Measurements from ENCODE around the gene COPS8. TPM values are rescaled to one million over a fixed set of nuclear protein-coding genes. Genes with fewer than 3 reads are reported as not detected.
A peak's percentile ranks its signal among the peaks of the same experiment; 100 is the strongest.

Gene COPS8
- total RNA-seq, 2 donors from 2014 or later = 27.4 to 27.8 TPM

DNA sequence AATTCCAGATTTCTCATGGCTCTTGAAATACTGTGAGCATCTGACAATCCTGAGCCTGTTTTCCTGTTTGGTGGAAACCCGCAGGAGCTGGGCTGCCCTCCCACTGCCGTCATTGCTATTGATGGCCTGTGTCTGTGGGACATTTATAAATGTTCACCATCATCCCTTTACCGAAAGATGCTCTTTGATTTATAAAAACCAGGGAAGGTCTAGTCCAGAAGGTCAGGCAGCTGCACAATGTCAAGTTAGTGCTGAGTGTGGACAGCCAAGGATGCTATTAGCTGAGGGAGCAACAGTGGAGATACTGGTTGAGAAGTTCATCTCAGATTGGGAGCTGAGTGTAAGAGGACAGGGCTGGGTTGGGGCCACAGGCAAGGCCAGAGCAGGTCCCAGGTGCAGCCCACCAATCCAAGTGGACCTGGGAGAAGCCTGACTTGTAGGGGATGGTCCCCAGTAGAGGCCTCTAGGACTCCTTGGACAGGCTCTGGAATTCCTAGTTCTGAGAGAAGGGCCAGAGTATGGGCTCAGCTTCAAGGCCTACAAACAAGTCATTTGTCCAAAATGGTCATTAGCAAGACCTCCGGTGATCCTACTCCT is 55.1 kb downstream of the COPS8 start:
- Histone ChIP-seq H3K4me1 (peaks cover 7% of the 10 kb centered on the region), H3K36me3 (replicated peaks in 1 of 2; ENCODE audit: insufficient read depth in 1 of 2, low read depth in 2 of 2) (no peaks in the 10 kb centered on the region), H3K27ac (peak overlapping the region in 1 of 4 donors; percentile 26), H3K4me3 (no peak overlapping the region), H3K9me3 (no peaks in the 10 kb centered on the region), H3K27me3 (no peaks in the 10 kb centered on the region)
- TF ChIP-seq POLR2A (IDR thresholded peaks at IDR 0.05) = no peak
- TF ChIP-seq, protein P1, sequence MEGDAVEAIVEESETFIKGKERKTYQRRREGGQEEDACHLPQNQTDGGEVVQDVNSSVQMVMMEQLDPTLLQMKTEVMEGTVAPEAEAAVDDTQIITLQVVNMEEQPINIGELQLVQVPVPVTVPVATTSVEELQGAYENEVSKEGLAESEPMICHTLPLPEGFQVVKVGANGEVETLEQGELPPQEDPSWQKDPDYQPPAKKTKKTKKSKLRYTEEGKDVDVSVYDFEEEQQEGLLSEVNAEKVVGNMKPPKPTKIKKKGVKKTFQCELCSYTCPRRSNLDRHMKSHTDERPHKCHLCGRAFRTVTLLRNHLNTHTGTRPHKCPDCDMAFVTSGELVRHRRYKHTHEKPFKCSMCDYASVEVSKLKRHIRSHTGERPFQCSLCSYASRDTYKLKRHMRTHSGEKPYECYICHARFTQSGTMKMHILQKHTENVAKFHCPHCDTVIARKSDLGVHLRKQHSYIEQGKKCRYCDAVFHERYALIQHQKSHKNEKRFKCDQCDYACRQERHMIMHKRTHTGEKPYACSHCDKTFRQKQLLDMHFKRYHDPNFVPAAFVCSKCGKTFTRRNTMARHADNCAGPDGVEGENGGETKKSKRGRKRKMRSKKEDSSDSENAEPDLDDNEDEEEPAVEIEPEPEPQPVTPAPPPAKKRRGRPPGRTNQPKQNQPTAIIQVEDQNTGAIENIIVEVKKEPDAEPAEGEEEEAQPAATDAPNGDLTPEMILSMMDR (IDR thresholded peaks at IDR 0.05) = no peak
- intact Hi-C loops (cut with DNase I) = no loop called here
- DNase-seq (peak in 2 of 4 donors; percentile 28 to 47), ATAC-seq (peak; percentile 42)
- 89 to 91% methylated on average over 4 of the region's 4 CpGs for WGBS, 2 donors

DNA sequence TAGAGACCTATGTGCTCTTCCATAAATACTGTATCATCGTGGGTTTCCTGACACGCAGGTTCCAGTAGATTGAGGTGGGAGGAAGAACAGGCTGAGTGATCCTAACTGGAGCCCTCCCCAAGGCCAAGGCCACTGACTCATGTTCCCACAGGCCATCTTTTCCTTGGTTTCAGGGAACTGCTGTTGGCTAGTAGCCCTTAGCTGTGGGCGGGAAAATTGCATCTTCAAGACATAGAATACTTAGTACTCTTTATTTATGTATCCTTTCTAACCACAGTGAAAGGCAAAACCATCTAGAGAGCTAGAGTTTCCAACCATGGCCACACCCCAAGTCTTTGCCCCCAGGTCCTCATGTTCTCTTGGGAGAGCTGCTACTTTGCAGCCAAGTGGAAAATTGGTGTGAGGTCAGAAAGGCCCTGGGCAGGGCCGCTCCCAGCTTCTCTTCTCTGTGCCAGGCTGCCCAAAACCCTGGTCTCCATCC is 55.9 kb downstream of the COPS8 start:
- Histone ChIP-seq H3K36me3 (replicated peaks in 1 of 2; ENCODE audit: insufficient read depth in 1 of 2, low read depth in 2 of 2) (no peaks in the 10 kb centered on the region), H3K27ac (peak overlapping the region in 1 of 4 donors; percentile 16), H3K9me3 (no peaks in the 10 kb centered on the region), H3K4me3 (no peak overlapping the region), H3K4me1 (peaks cover 7% of the 10 kb centered on the region), H3K27me3 (no peaks in the 10 kb centered on the region)
- intact Hi-C loops (cut with DNase I) = no loop called here
- TF ChIP-seq POLR2A (IDR thresholded peaks at IDR 0.05) = no peak
- TF ChIP-seq, protein P1 (IDR thresholded peaks at IDR 0.05) = no peak
- DNase-seq (peak in 2 of 4 donors; percentile 23 to 56), ATAC-seq (peak; percentile 47)
- 88 to 92% methylated on average over 4 of the region's 4 CpGs for WGBS, 2 donors

DNA sequence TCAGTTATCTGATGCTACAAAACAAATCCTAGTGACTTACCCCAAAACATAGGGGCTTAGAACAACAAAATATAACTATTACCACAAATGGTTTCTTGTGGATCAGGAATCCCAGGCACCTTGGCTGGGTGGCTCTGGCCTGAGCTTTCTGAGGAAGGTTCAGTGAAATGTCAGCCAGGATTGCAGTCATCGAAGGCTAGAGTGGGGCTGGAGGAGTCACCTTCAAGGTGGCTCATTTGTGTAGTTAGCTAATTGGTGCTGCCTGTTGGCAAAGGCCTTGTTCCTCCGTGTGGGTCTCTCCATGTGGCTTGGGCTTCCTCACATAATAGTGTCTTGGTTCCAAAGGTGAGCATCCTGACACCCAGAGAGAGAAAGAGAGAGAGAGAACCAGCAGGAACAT is 57.4 kb downstream of the COPS8 start:
- H3K9me3 ChIP-seq = no peaks in the 10 kb centered on the region
- peak overlapping the region in 1 of 4 donors; percentile 13 for H3K27ac ChIP-seq
- H3K4me1 ChIP-seq = peaks cover 7% of the 10 kb centered on the region
- TF ChIP-seq POLR2A (IDR thresholded peaks at IDR 0.05) = no peak
- TF ChIP-seq, protein P1 (IDR thresholded peaks at IDR 0.05) = no peak
- 82 to 87% methylated on average over 2 of the region's 2 CpGs for WGBS, 2 donors
- no peak for DNase-seq
- H3K27me3 ChIP-seq = no peaks in the 10 kb centered on the region
- intact Hi-C loops (cut with DNase I) = no loop called here
- no peak overlapping the region for H3K4me3 ChIP-seq
- no peaks in the 10 kb centered on the region for H3K36me3 ChIP-seq (replicated peaks in 1 of 2; ENCODE audit: insufficient read depth in 1 of 2, low read depth in 2 of 2)
- ATAC-seq = no peak

DNA sequence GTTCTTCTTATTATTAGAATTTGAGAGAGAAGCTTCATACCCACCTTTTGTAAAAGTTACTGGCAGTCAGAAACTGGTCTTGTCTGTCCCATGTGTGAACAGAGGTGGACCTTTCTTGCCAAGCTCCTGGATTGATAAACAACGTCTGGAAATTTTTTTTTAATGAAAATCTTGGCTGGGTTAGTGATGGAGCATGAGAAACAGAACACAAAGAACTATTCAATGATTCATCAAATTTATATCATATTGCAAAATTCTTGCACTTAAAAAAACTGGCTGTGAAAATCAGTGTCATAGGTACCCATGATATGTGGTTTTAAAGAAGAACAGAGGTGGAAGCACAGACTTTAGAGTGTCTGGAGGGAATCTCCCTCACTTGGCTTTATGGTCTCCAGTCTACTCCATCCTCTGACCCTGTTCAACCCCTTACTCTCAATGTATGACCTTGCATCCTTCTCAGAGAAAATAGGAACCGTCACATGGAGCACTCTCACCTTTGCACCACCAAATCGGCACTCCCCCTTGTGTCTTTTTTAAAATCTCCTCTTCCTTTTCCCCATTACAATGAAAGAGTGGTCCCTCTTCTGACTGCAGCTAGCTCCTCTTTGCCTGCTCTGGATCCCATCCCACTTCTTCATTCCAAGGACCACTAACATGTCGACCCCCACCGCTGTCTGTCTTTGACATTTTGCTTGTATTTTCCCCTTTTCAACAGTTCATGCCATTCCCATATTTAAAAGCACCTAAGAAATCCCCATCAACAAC is 58.2 kb downstream of the COPS8 start:
- DNase-seq (no peak), ATAC-seq (no peak)
- Histone ChIP-seq H3K27ac (peak overlapping the region in 1 of 4 donors; percentile 13), H3K4me1 (peaks cover 7% of the 10 kb centered on the region), H3K36me3 (replicated peaks in 1 of 2; ENCODE audit: insufficient read depth in 1 of 2, low read depth in 2 of 2) (no peaks in the 10 kb centered on the region), H3K27me3 (no peaks in the 10 kb centered on the region), H3K9me3 (no peaks in the 10 kb centered on the region), H3K4me3 (no peak overlapping the region)
- intact Hi-C loops (cut with DNase I) = no loop called here
- 56 to 58% methylated on average over 5 of the region's 5 CpGs for WGBS, 2 donors
- no peak for TF ChIP-seq POLR2A (IDR thresholded peaks at IDR 0.05)
- TF ChIP-seq, protein P1 (IDR thresholded peaks at IDR 0.05) = no peak

Data from body of pancreas (tissue), 4 donors.